ENCODE measurements around the gene HYPK. TPM values are rescaled to one million over a fixed set of nuclear protein-coding genes. Genes with fewer than 3 reads are reported as not detected.

Gene HYPK, protein sequence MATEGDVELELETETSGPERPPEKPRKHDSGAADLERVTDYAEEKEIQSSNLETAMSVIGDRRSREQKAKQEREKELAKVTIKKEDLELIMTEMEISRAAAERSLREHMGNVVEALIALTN
- 24.4 and 35.7 TPM in 2 replicates for total RNA-seq

DNA sequence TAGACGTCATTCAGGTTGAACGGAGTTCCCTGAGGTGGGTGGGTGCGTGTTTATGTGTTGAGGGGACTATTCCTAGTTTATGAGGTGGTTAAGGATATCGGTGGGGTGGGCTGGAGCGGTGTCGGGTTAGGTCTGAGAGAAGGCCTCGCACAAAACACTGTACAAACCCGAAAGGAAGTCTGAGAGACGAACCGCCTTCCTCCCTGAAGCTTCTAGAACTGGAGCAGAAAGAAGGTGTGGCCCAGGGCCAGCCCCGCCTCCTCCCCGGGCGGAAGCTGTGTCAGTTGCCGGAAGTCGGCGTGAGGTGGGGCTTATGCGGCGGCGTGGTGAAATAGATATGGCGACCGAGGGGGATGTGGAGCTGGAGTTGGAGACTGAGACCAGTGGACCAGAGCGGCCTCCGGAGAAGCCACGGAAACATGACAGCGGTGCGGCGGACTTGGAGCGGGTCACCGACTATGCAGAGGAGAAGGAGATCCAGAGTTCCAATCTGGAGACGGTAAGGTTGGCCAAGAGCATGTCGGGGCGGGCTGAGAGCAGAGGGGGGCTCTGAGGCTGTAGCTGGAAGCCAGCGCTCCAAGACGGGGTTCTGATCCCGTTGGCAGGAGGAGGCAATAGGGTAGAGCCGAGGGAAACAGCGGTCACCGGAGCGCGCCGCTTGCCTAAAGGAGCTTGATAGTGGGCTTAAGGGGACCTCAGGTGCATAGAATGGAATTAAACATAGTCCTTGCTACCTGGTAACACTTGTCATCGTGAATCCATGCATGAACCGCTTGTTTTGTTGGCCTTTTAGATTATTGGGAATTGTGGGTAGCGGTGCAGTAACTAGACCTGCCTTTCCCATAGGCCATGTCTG, at the start of gene HYPK:
Gene HYPK, plus strand, starts transcription at position 314 of the 856 bp plus-strand sequence. Its CDS starts 24 bp downstream, at position 338.

DNA sequence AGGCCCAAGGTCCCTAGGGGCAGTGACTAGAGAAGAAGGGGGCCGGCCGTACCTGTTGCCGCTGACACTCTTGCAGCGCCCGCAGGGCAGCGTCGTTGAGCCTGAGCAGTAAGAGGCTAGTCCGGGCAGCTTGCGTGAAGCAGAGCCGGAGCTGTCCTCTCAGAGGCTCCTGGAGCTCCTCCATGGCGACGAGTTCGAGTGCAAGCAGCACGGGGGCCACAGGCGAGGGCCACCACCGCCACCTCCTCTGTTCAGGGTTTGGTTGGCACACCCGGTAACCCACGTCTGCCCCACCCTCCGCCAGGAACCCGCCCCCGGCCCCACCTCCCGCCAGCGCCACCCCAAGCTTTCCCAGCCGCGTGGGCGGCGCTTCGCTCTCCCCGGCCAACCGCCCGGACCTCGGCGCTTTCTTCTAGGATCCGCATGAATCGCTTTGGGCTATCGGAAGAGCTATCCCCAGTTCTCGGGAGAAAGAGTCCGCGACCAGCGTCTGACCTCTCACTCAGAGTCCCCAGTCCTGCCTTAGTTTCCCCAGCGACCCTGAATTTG, 23.6 kb upstream of the HYPK start, which contains the start of gene ELL3:
Gene ELL3, minus strand, starts transcription at position 249 of the 549 bp plus-strand sequence. Its CDS starts 65 bp downstream, at position 184.

DNA sequence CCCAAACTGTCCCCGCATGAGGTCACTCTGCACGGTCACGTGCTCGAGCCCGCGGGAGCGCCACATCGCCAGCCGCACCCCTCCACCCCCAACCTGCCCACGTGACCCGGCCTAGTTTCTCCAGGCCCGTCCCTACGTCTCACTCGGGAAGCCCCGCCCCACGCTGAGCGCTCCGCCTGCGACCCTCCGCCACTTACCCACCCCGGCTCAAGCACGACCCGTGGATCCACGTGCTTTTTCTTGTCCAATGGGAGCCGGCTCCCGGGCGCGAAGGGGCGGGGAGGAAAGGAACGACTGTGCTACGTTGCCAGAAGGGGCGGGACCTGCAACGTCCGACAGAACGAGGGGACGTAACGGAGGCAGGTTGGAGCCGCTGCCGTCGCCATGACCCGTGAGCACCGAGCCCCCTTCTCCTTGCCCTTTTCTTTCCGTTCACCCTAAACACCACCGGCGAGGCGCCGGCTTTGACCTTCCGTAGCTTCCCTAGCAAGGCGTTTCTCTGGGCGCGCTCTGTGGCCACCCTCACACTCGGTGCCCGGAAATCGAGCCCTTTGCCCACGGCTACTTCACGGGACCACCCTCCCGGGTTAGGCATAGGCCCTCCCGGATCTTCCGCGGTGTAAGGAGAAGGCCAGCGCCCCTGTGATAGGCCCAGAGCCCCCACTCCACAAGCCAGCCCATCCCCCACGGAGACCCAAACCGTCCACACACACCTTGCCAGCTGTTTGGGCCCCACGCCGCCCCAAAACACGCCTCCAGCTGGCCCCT, 8.2 kb upstream of the HYPK start, which contains the start of gene SERF2:
Gene SERF2, plus strand, starts transcription at position 328 of the 768 bp plus-strand sequence. Its CDS starts 57 bp downstream, at position 385.

DNA sequence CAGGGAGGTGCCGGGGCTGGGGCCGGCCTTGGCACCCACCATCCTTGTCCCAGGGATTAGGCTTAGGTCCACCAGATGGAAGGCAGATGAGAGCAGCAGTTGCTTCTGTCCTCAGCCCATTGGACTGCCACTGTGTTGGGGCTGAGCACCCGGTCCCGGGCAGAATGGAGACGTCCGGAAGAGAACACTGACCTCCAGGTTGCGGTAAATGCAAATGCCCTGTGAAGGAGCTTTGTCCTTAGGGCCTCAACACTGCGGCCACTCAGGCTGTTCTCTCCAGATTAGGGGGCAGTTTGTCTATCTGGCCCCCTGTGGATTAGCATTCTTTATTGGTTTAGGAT, 484 bp upstream of the HYPK start, which contains the start of gene SERINC4:
Gene SERINC4, minus strand, starts transcription at position 276 of the 341 bp plus-strand sequence. Its CDS starts 234 bp downstream, at position 42.

DNA sequence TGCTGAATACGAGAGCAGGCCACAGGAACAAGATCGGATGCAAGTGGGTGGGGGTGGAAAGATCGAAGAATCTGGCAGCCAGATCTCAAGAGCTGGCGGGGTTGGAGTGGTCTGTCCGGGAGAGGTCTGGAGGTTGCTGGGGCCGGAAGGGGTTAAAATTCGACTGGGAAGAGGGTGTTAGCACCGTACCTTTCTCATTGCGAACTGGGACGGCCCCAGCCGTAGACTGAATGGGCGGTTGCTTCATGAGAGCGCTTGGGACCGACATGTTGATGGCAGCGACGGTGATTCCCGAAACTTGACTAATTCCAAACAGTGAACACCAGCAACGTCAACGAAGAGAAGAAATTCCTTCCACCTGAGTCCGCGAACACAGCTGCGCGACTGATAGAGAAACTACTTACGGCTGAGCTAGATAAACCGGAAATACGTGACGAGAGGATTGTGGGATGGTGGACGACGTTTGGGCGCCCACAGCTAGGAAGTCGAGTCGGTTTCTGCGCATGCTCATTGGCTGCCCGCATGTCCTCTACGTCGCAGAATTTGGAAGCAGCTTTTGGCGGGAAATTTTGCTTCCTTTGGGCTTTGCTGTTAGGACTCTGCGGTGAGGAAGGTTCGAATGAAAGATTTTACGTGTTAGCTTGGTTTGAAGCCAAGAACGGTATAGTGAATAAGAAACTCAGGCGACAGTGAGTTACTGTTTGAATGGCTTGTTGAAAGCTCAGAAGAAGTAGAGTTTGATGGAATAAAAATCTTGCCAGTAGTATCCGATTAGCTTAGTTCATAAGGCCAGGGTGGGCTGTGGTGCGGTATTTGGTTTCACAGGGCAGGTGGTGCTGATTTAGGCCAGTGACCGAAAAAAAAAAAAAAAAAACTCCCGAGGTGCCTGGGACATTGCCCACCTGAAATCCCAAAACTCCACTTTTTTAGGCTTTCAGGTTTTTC, 24.2 kb downstream of the HYPK start, which contains the start of gene MFAP1:
Gene MFAP1, minus strand, starts transcription at position 389 of the 945 bp plus-strand sequence. Its CDS starts 121 bp downstream, at position 268.

DNA sequence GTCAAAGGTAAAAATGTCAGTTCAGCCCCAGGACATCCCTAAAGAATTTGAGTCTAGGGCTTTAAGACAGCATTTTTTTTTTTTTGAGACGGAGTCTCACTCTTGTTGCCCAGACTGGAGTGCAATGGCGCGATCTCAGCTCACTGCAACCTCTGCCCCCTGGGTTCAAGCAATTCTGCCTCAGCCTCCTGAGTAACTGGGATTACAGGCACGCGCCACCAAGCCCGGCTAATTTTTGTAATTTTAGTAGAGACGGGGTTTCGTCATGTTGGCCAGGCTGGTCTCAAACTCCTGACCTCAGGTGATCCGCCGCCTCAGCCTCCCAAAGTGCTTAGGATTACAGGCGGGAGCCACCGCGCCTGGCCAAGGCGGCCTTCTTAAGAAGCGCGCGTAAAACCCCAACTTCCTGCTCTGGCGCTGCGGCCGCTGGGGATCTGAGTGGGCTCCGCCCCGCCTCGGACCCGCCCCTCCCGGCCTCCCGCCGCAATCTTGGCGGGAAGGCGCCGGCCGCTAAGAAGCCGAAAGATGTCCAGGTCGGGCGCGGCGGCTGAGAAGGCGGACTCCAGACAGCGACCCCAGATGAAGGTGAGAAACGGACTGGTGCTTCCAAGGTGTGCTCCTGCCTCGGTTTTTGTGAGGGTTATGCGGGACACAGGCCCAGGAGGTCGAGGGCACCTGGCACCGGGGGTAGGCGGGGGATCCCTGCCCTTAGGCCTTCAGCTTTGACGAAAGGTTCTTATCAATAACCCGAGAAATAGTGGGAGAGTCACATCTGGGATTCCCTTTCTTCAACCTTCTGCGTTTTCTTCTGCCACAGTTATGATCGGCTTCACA, 26.3 kb downstream of the HYPK start, which contains the start of gene WDR76:
Gene WDR76, plus strand, starts transcription at position 495 of the 834 bp plus-strand sequence. Its CDS starts 31 bp downstream, at position 526.

Other genes with a start within 250 kb of the HYPK start
- 4.3 and 7.4 TPM in 2 replicates for gene PPIP5K1, start 210.4 kb upstream of the HYPK start, total RNA-seq
- not detected in 2 replicates for gene CKMT1B, start 206.6 kb upstream of the HYPK start, total RNA-seq
- not detected in 2 replicates for gene STRC, start 181.8 kb upstream of the HYPK start, total RNA-seq
- 0.15 and 0.17 TPM in 2 replicates for gene CATSPER2, start 151.8 kb upstream of the HYPK start, total RNA-seq
- gene CKMT1A, start 106.7 kb upstream of the HYPK start, total RNA-seq = not detected in 2 replicates
- 157 and 161 TPM in 2 replicates for gene PDIA3, start 54.2 kb upstream of the HYPK start, total RNA-seq
- 2.2 and 3.4 TPM in 2 replicates for gene ELL3, start 23.6 kb upstream of the HYPK start, total RNA-seq
- gene SERF2, start 8.3 kb upstream of the HYPK start, total RNA-seq = 935 and 1,279 TPM in 2 replicates
- gene SERINC4, start 379 bp upstream of the HYPK start, total RNA-seq = 0.15 TPM in 1 of 2 replicates, not detected in the other
- gene MFAP1, start 24.1 kb downstream of the HYPK start, total RNA-seq = 14.9 and 16.1 TPM in 2 replicates
- gene WDR76, start 26.4 kb downstream of the HYPK start, total RNA-seq = 26.9 and 27.9 TPM in 2 replicates

Data from bronchus fibroblast of lung (primary cell).